DMS53 (cell line): ENCODE results near the gene ZFP36L1.

Experiments
- DNase-seq: peaks from one replicate; lab custom pipeline; 2025; lab: John Stamatoyannopoulos, UW

The ZFP36L1 gene

GRCh38 chr14:68792979-68793733 lies at the start of gene ZFP36L1:
ZFP36L1 (minus strand) TSS chr14:68793067; CDS start chr14:68792938, 129 bp downstream.
- DNase-seq, result peak; percentile 75

GRCh38 chr14:68842298-68842697 lies 49.4 kb upstream of the ZFP36L1 start:
- DNase-seq, result no peak

- no peak for DNase-seq
These were observed 48.3 kb upstream of the ZFP36L1 start for GRCh38 chr14:68841016-68841809.

GRCh38 chr14:68840454-68840853 lies 47.6 kb upstream of the ZFP36L1 start:
- no peak for DNase-seq

- no peak for DNase-seq
These were observed 43.2 kb upstream of the ZFP36L1 start for GRCh38 chr14:68836082-68836481.

- no peak for DNase-seq
These were observed 41.9 kb upstream of the ZFP36L1 start for GRCh38 chr14:68834816-68835215.

GRCh38 chr14:68828698-68829097 lies 35.8 kb upstream of the ZFP36L1 start:
- no peak for DNase-seq

- no peak for DNase-seq
These were observed 32.9 kb upstream of the ZFP36L1 start for GRCh38 chr14:68825729-68826128.

- DNase-seq, result peak; percentile 88
These were observed 31.9 kb upstream of the ZFP36L1 start for GRCh38 chr14:68824517-68825347.

GRCh38 chr14:68824207-68824516 lies 31.3 kb upstream of the ZFP36L1 start:
- no peak for DNase-seq

- no peak for DNase-seq
These were observed 30.8 kb upstream of the ZFP36L1 start for GRCh38 chr14:68823434-68824206.

GRCh38 chr14:68822926-68823325 lies 30.1 kb upstream of the ZFP36L1 start:
- no peak for DNase-seq

GRCh38 chr14:68822132-68822651 lies 29.3 kb upstream of the ZFP36L1 start:
- no peak for DNase-seq

GRCh38 chr14:68820999-68821683 lies 28.3 kb upstream of the ZFP36L1 start:
- DNase-seq, result no peak

- no peak for DNase-seq
These were observed 27.7 kb upstream of the ZFP36L1 start for GRCh38 chr14:68820536-68820935.

GRCh38 chr14:68820119-68820518 lies 27.3 kb upstream of the ZFP36L1 start:
- DNase-seq, result no peak

GRCh38 chr14:68819260-68819691 lies 26.4 kb upstream of the ZFP36L1 start:
- no peak for DNase-seq

GRCh38 chr14:68817506-68818212 lies 24.8 kb upstream of the ZFP36L1 start:
- DNase-seq, result no peak

GRCh38 chr14:68816943-68817430 lies 24.1 kb upstream of the ZFP36L1 start:
- DNase-seq, result no peak
